Measurements from ENCODE around the gene PRICKLE3.
"Not testable (repeated sequence)": the region's sequence is repeated elsewhere in the genome, so short reads cannot be mapped to it uniquely, and the experiment has no call there.

The PRICKLE3 gene

GRCh38 chrX:49155900-49156837 lies 30.0 kb downstream of the PRICKLE3 start:
- DNase-seq (ENCODE audit: low read depth), result peak; percentile 52

GRCh38 chrX:49155243-49155899 lies 30.8 kb downstream of the PRICKLE3 start:
- DNase-seq (ENCODE audit: low read depth), result no peak

GRCh38 chrX:49153467-49153866 lies 32.7 kb downstream of the PRICKLE3 start:
- no peak for DNase-seq (ENCODE audit: low read depth)

- DNase-seq (ENCODE audit: low read depth), result not testable (repeated sequence)
Measured at GRCh38 chrX:49149291-49149690, 36.9 kb downstream of the PRICKLE3 start.

- DNase-seq (ENCODE audit: low read depth), result not testable (repeated sequence)
Measured at GRCh38 chrX:49148390-49149100, 37.6 kb downstream of the PRICKLE3 start.

GRCh38 chrX:49147936-49148335 lies 38.2 kb downstream of the PRICKLE3 start:
- no peak for DNase-seq (ENCODE audit: low read depth)

GRCh38 chrX:49147282-49147681 lies 38.9 kb downstream of the PRICKLE3 start:
- no peak for DNase-seq (ENCODE audit: low read depth)

- not testable (repeated sequence) for DNase-seq (ENCODE audit: low read depth)
Measured at GRCh38 chrX:49143154-49143553, 43.0 kb downstream of the PRICKLE3 start.

GRCh38 chrX:49142264-49142663 lies 43.9 kb downstream of the PRICKLE3 start:
- DNase-seq (ENCODE audit: low read depth), result not testable (repeated sequence)

GRCh38 chrX:49139713-49140112 lies 46.5 kb downstream of the PRICKLE3 start:
- no peak for DNase-seq (ENCODE audit: low read depth)

GRCh38 chrX:49137492-49137891 lies 48.7 kb downstream of the PRICKLE3 start:
- DNase-seq (ENCODE audit: low read depth), result no peak

GRCh38 chrX:49133759-49134158 lies 52.4 kb downstream of the PRICKLE3 start:
- no peak for DNase-seq (ENCODE audit: low read depth)

- not testable (repeated sequence) for DNase-seq (ENCODE audit: low read depth)
Measured at GRCh38 chrX:49132275-49132674, 53.9 kb downstream of the PRICKLE3 start.

GRCh38 chrX:49129427-49129826 lies 56.7 kb downstream of the PRICKLE3 start:
- no peak for DNase-seq (ENCODE audit: low read depth)

- DNase-seq (ENCODE audit: low read depth), result not testable (repeated sequence)
Measured at GRCh38 chrX:49127742-49128258, 58.4 kb downstream of the PRICKLE3 start.
